Lung (tissue), 12 donors: Measurements from ENCODE around the gene EPHB2. TPM values are rescaled to one million over a fixed set of nuclear protein-coding genes. Genes with fewer than 3 reads are reported as not detected.

Experiments used
- ATAC-seq: fragments of 200-7000 bp; cut with Tn5 transposase; one replicate; pipeline ENCODE4 v1.9.1; 2020; ENCODE audit warnings: moderate number of reproducible peaks; ENCODE audit not compliant: insufficient read depth, low FRiP score
- DNase-seq, 3 donors: peaks; one replicate each; pipeline ENCODE4 v3.0.0-alpha.2; 2013 to 2017
- H3K27ac ChIP-seq, 2 donors: one replicate each; pipeline ENCODE4 v1.5.1; 2013; ENCODE audit warnings: mild to moderate bottlenecking in 2 of 2, moderate library complexity in 2 of 2, control low read depth in 1 of 2, inconsistent platforms in 1 of 2, low read depth in 1 of 2, low read length in 1 of 2
- H3K27me3 ChIP-seq, 3 donors: one replicate each; pipeline ENCODE4 v1.5.1; 2013; ENCODE audit warnings: low read length in 2 of 3; ENCODE audit not compliant: control insufficient read depth in 3 of 3, insufficient read depth in 3 of 3
- H3K36me3 ChIP-seq, 4 donors: one replicate each; pipeline ENCODE4 v1.5.1; 2013; ENCODE audit warnings: low read length in 4 of 4, mild to moderate bottlenecking in 1 of 4, moderate library complexity in 1 of 4; ENCODE audit not compliant: control insufficient read depth in 4 of 4, insufficient read depth in 4 of 4
- H3K4me1 ChIP-seq, 5 donors: one replicate each; pipeline ENCODE4 v1.5.1; 2013; ENCODE audit warnings: low read length in 5 of 5, mild to moderate bottlenecking in 2 of 5, moderate library complexity in 1 of 5; ENCODE audit not compliant: control insufficient read depth in 5 of 5, insufficient read depth in 5 of 5
- H3K4me3 ChIP-seq: one replicate; pipeline ENCODE4 v1.5.1; 2013; ENCODE audit warnings: mild to moderate bottlenecking, control low read depth, moderate library complexity
- H3K9ac ChIP-seq, 2 donors: one replicate each; pipeline ENCODE4 v1.5.1; 2013; ENCODE audit warnings: low read length in 2 of 2, control low read depth in 1 of 2; ENCODE audit not compliant: insufficient read depth in 1 of 2
- H3K9me3 ChIP-seq, 4 donors: one replicate each; pipeline ENCODE4 v1.5.1; 2013; ENCODE audit warnings: low read length in 3 of 4, mild to moderate bottlenecking in 1 of 4, moderate library complexity in 1 of 4; ENCODE audit not compliant: control insufficient read depth in 4 of 4, insufficient read depth in 3 of 4
- CTCF ChIP-seq: IDR thresholded peaks from 2 replicates; pipeline ENCODE4 v1.5.1; 2012; ENCODE audit warnings: mild to moderate bottlenecking; ENCODE audit errors: control extremely low read depth, extremely low read depth
- WGBS, 2 donors: extraction: QIAGEN DNeasy Blood & Tissue Kit; methylation state at CpG; one replicate each; pipeline ENCODE4 v1.1.7; 2013; 5-methylcytosine and 5-hydroxymethylcytosine counted together
- polyA plus RNA-seq, 2 donors: library from polyadenylated mRNA; stranded (reverse); fragments of 200-250 nt; gene quantifications; one replicate each; pipeline ENCODE4 v1.2.1, GENCODE V29; 2013
- total RNA-seq, 2 donors: library from RNA; depleted of rRNA in 1 of 2; stranded (reverse); fragments of >200 nt in 1 of 2; gene quantifications; one replicate each; pipeline ENCODE4 v1.2.1, GENCODE V29; 2014 to 2021
- donor health status: control.
- donor health status: control.
- donor health status: Bipolar disorder and iron deficiency.
- donor health status: healthy.
- donor health status: DM: yes; HTN: yes; CAD: no.

The EPHB2 gene
- total and polyA plus RNA-seq, 4 donors, result 1.2 to 8.5 (median 5.8) TPM

GRCh38 chr1:22836850-22837249 is 126.2 kb downstream of the EPHB2 start:
- Histone ChIP-seq H3K27me3 (no peaks in the 10 kb centered on the region), H3K4me1 (peaks cover 0 to 12% (median 0%) of the 10 kb centered on the region in 5 donors), H3K9ac (no peak overlapping the region), H3K9me3 (no peaks in the 10 kb centered on the region), H3K4me3 (no peak overlapping the region), H3K27ac (no peak overlapping the region), H3K36me3 (no peaks in the 10 kb centered on the region)
- DNase-seq (no peak), ATAC-seq (no peak)
- TF ChIP-seq CTCF, result no peak
- 66 to 88% methylated on average over 5 of the region's 5 CpGs for WGBS, 2 donors

GRCh38 chr1:22837332-22837731 is 126.7 kb downstream of the EPHB2 start:
- Histone ChIP-seq H3K9me3 (no peaks in the 10 kb centered on the region), H3K4me3 (no peak overlapping the region), H3K4me1 (peaks cover 0 to 12% (median 0%) of the 10 kb centered on the region in 5 donors), H3K9ac (no peak overlapping the region), H3K27me3 (no peaks in the 10 kb centered on the region), H3K27ac (no peak overlapping the region), H3K36me3 (no peaks in the 10 kb centered on the region)
- no peak for TF ChIP-seq CTCF
- DNase-seq (no peak), ATAC-seq (no peak)
- 83 to 93% methylated on average over 3 of the region's 3 CpGs for WGBS, 2 donors

GRCh38 chr1:22838965-22839364 is 128.3 kb downstream of the EPHB2 start:
- Histone ChIP-seq H3K27me3 (no peaks in the 10 kb centered on the region), H3K9ac (no peak overlapping the region), H3K27ac (no peak overlapping the region), H3K4me3 (no peak overlapping the region), H3K36me3 (no peaks in the 10 kb centered on the region), H3K4me1 (peaks cover 0 to 12% (median 0%) of the 10 kb centered on the region in 5 donors), H3K9me3 (no peaks in the 10 kb centered on the region)
- WGBS, 2 donors, result 71 to 73% methylated on average over 5 of the region's 5 CpGs
- TF ChIP-seq CTCF, result no peak
- DNase-seq, result no peak
- no peak for ATAC-seq

GRCh38 chr1:22839806-22840205 is 129.2 kb downstream of the EPHB2 start:
- no peaks in the 10 kb centered on the region for H3K9me3 ChIP-seq
- TF ChIP-seq CTCF, result no peak
- DNase-seq (no peak), ATAC-seq (no peak)
- H3K4me1 ChIP-seq, result peaks cover 0 to 12% (median 0%) of the 10 kb centered on the region in 5 donors
- no peak overlapping the region for H3K9ac ChIP-seq
- no peaks in the 10 kb centered on the region for H3K36me3 ChIP-seq
- H3K27ac ChIP-seq, result no peak overlapping the region
- H3K27me3 ChIP-seq, result no peaks in the 10 kb centered on the region
- H3K4me3 ChIP-seq, result no peak overlapping the region
- 73 to 88% methylated on average over 6 of the region's 6 CpGs for WGBS, 2 donors
